HG02870 (cell line): ENCODE measurements around the gene CLBA1.
A peak's percentile ranks its signal among the peaks of the same experiment; 100 is the strongest.
"Not testable (repeated sequence)": the region's sequence is repeated elsewhere in the genome, so short reads cannot be mapped to it uniquely, and the experiment has no call there.

Experiments used
- ATAC-seq: cut with Tn5 transposase; IDR thresholded peaks from one replicate; pipeline ENCODE4 v1.9.1; 2021; ENCODE audit warnings: mild to moderate bottlenecking, moderate library complexity; ENCODE audit not compliant: unreplicated experiment

The CLBA1 gene

GRCh38 chr14:104985675-104986486, at the start of gene CLBA1:
TSS of gene CLBA1 (plus strand) at chr14:104985788. CDS start at chr14:104986432, 644 bp downstream.
- ATAC-seq, result peak; percentile 90

GRCh38 chr14:104935955-104936354, 49.6 kb upstream of the CLBA1 start:
- ATAC-seq, result no peak

GRCh38 chr14:104936361-104937155, 49.0 kb upstream of the CLBA1 start:
- no peak for ATAC-seq

- ATAC-seq, result no peak
Measured at GRCh38 chr14:104937161-104937560, 48.4 kb upstream of the CLBA1 start.

- ATAC-seq, result no peak
Measured at GRCh38 chr14:104937694-104938365, 47.8 kb upstream of the CLBA1 start.

GRCh38 chr14:104938436-104938835, 47.2 kb upstream of the CLBA1 start:
- ATAC-seq, result no peak

- no peak for ATAC-seq
Measured at GRCh38 chr14:104938960-104939359, 46.6 kb upstream of the CLBA1 start.

- ATAC-seq, result no peak
Measured at GRCh38 chr14:104939666-104940410, 45.8 kb upstream of the CLBA1 start.

- no peak for ATAC-seq
Measured at GRCh38 chr14:104940526-104941150, 45.0 kb upstream of the CLBA1 start.

- ATAC-seq, result no peak
Measured at GRCh38 chr14:104941508-104942365, 43.9 kb upstream of the CLBA1 start.

GRCh38 chr14:104942586-104942985, 43.0 kb upstream of the CLBA1 start:
- no peak for ATAC-seq

- ATAC-seq, result not testable (repeated sequence)
Measured at GRCh38 chr14:104943216-104944015, 42.2 kb upstream of the CLBA1 start.

- not testable (repeated sequence) for ATAC-seq
Measured at GRCh38 chr14:104944016-104944308, 41.6 kb upstream of the CLBA1 start.

GRCh38 chr14:104944436-104945205, 41.0 kb upstream of the CLBA1 start:
- not testable (repeated sequence) for ATAC-seq

- ATAC-seq, result not testable (repeated sequence)
Measured at GRCh38 chr14:104945266-104945665, 40.3 kb upstream of the CLBA1 start.

GRCh38 chr14:104945986-104946965, 39.3 kb upstream of the CLBA1 start:
- not testable (repeated sequence) for ATAC-seq

GRCh38 chr14:104947201-104947600, 38.4 kb upstream of the CLBA1 start:
- ATAC-seq, result not testable (repeated sequence)
